ENCODE data around the gene BCAR3.

GRCh38 chr1:93566227-93566626 is 115.4 kb downstream of the BCAR3 start:
- no peak for TF ChIP-seq CTCF (conservative IDR thresholded peaks at IDR 0.05 in 1 of 2, IDR thresholded peaks at IDR 0.05 in 1 of 2; ENCODE audit: extremely low read depth in 1 of 2, insufficient read depth in 1 of 2, low read depth in 1 of 2, low read length in 2 of 2)
- TF ChIP-seq EZH2 (IDR thresholded peaks at IDR 0.05; ENCODE audit: borderline replicate concordance, low read length), result no peak

Measured in mammary epithelial cell (primary cell).